Hindlimb muscle (tissue), 1 donor: ENCODE measurements around the gene VSIR. TPM values are rescaled to one million over a fixed set of nuclear protein-coding genes. Genes with fewer than 3 reads are reported as not detected.

Source experiments
- DNase-seq: peaks from one replicate; pipeline ENCODE4 v3.0.0-alpha.2; 2013
- polyA plus RNA-seq: library from polyadenylated mRNA; unstranded; fragments of 120-200 nt; gene quantifications from one replicate; pipeline ENCODE4 v1.2.1, GENCODE V29; 2013; ENCODE audit not compliant: insufficient read length

VSIR gene
- polyA plus RNA-seq, 1 donor: 50.4 TPM

DNA sequence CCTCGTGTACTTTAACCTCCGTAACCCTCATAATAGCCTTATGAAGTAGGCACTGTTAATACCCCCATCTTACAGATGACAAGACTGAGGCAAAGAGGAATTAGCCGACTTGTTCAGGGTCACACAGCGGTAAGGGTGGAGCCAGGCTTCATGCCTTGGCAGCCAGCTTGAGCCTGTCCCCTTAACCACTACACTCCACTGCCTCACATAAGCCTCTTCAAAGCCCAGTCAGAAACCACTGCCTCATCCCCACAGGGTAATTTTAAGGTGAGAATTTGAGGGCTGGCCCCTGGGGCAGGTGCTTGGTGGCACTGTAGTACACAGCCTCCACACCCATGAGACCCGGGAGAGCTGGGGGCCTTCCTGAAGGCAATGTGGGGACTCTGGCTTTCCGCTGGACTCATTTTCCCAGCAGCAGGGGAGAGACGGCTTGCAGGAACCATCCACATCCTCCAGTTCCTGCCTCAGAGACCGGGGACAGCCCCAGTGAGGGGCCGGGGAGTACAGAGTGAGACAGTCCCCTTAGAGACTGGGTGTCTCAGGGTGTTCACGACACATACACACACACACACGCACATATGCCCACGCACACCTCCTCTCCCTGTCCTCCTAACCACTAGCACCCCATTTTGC is 46.1 kb downstream of the VSIR start:
- no peak for DNase-seq

DNA sequence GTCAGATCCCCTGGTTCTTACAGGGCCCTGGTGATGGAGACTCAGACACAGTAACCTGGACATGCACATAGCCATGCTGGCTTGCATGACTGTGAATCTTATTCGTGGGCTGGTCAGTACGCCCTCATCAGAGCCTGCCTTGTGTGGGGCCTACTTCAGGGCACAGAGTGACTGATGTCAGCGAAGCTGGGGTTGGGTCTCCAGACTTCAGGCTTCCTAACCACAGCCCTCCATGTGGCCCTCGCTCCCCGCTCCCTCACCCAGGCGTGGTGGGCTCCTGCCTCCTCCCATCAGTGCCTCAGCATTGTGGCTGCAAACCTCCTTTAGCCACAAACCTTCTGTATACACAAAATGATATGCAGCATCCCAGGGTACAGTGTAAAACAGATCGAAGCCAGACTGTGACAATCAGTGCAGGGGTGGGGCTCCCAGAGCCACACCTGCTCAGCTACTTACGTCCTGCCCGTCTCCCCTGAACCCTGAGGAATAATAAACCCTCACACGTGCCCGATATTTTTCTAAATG is 46.7 kb downstream of the VSIR start:
- no peak for DNase-seq

DNA sequence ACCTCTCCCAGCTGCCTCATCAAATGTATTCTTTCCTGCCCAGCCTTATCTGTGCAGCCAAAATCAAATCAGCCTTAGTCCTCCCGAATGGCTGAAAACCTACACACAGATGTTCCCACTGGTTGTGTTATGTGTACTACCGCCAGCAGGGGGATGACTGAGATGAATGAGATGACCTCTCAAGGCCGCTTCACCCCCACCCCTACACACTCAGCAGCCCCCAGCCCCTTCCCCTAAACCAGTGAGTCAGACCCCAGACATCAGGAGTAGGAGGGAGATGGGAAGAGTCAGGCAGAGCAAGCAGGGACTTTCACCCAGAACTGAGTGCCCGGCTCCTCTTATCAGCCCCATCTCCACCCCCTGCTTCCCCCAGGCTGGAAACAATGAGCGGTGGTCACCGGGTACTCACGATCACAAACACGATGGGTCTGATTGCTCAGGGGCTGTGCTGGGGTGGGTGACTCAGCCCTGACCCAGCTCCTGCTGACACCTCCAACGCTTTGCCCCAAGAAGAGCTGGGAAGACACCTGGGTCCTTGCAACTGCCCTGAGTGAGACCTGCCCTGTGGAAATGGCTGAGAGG is 47.2 kb downstream of the VSIR start:
- DNase-seq: no peak

DNA sequence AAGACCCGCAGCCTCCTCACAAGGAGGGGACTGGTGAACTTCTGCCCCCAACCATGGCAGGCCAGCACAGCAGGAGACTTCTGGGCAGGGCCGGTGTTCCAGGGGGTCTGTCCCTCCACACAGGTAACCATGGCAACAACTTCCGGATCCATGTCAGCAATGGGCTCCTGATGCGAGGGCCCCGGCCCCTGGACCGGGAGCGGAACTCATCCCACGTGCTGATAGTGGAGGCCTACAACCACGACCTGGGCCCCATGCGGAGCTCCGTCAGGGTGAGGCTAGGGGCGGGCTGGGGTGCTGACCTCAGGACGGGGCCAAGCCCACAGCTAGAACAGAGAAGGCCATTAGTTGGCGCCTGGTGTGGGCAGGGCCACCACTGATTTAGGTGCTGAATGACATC is 48.1 kb downstream of the VSIR start:
- no peak for DNase-seq

DNA sequence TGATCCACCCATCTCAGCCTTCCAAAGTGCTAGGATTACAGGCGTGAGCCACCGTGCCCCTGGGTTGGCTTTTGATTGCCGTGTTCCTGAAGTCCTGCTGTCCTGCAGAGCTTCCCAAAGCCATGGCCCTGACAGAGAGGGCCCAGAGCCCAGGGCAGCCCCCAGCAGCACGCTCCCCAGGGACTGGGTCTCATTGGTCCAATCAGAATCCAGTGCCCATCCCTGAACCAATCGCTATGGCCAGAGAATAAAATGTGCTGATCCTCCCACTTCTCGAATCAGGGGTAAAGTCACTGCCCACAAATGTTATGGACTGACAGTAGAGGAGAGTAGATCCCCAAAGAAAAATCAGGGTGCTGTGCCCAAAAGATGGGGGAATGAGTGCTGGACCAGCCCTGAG is 48.8 kb downstream of the VSIR start:
- DNase-seq: no peak

DNA sequence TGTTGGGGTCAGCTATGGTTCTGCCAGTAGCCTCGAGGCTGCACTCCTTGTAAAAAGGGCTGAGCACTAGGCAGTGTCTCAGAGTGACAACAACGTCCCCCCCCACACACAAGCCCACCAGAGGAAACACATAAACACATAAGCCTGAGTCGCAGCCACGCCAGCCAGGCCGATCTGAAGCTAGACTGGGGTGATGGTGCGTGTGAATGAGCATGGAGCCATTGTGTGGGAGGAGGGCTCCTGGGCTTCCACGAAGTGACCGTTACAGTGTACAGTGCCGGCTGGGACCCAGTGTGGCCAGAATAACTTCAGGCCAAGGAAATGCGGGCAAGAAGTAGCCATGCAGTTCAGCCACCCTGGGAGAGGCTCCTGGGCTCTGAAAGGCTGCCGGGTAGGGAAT is 50.0 kb downstream of the VSIR start:
- no peak for DNase-seq

DNA sequence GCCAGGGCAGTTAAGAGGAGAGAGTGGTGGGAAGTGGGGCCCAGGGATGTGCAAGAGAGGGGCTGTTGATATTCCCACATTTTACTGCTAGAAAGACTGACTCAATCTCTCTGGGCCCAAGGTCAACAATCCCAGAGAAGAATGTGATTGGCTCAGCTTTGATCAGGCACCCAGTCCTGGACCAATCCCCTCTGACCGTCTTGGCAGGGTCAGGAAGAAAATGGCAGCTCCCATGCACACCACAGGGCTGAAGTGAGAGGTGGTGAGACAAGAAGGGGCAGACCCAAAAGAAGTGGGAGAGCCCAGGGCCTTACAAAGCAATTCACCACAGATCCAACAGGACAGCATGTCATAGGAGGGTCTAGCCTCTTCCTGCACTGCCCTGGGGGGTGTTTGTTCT is 50.5 kb downstream of the VSIR start:
- DNase-seq: no peak

DNA sequence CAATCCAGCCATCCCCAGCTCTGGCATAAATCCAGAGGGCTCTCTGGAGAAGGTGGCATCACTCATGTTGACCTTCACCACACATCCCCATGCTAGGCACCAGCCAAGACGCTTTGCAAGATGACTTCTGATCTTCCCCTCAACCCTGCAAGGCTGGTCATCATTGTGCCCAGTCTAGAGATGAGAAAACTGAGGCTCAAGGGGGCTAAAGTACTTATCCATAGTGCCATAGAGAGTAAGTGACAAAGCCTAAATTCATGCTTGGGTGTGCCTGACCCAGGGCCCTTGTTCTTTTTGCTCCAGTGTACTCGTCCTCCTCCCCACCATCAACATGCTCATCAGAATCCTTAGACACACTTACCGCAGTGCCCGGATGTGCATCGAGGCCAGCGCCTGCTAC is 52.0 kb downstream of the VSIR start:
- no peak for DNase-seq

DNA sequence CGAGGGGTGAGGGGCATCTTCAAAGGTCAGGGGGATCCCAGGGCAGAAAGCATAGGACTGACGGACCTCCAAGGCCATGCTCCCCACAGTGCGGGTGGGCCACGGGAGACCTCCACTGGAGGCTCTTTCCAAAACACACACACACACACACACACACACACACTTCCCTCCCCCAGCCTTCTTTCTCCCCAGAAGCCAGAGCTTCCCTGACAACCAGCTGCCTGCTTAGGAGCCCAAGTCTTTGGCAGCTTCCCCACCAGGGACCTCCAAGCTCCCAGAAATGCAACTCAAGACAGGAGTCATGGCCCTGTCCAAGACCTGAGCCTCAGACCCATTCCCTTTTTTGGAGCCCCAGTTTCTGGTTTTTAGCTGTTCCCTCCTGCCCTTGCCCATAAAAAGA is 53.0 kb downstream of the VSIR start:
- DNase-seq: no peak

DNA sequence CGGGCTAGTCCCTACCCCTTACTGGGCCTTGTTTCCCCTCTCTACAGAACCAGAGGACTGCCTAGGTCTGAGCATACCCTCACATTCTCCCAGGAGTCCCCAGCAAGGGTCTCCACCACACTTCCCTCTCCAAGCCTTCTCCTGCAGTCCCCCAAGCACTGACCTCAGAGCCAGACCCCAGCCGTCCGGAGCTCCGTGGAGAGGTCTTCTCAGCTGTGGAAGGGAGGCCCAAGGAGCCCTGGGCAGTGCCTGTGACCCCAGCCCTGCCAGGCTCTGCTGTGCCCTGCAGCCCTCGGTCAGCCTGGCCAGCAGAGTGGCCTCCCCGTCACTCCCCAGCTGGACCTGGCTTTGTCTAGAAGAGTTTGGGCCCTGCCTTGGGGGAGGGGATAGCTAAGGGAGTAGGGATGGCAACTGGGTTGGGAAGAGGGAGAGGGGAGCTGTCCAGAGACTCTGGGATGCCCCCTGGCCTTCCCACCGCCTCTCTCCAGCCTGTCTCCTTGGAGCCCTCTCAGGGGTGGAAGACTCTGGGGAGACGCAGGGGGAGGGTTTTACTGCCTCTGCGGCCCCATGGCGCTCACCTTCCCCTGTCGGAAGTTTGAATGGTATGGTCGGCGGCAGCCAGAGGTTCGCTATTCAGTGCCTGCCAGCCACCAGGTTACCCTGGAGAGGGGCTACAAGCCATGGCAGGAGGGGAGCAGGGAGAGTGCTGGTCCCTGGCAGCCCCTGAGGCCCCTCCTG is 53.7 kb downstream of the VSIR start, which contains the start of gene C10orf105:
Gene C10orf105 (minus strand): TSS at position 315 of the 738 bp plus-strand sequence. CDS start 3,441 bp downstream, outside the sequence.
- no peak for DNase-seq

DNA sequence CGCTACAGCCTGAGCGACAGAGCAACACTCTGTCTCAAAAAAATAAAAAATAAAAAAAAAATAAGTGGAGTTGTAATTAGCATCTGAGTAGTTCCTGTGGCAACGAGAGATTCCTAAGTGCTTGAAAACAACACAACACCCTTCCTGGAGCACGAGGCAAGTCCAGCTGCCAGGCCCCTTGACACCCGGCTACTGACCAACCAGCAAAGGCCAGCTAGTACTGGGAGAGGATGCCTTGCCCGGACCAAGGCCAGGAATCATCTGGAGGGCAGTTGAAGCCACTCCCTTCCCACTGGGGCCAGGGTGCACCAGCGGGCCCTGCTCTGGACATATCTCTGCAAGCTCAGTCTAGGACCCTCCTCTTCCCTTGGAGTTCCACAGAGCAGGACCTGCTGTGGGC is 54.3 kb downstream of the VSIR start:
- no peak for DNase-seq

DNA sequence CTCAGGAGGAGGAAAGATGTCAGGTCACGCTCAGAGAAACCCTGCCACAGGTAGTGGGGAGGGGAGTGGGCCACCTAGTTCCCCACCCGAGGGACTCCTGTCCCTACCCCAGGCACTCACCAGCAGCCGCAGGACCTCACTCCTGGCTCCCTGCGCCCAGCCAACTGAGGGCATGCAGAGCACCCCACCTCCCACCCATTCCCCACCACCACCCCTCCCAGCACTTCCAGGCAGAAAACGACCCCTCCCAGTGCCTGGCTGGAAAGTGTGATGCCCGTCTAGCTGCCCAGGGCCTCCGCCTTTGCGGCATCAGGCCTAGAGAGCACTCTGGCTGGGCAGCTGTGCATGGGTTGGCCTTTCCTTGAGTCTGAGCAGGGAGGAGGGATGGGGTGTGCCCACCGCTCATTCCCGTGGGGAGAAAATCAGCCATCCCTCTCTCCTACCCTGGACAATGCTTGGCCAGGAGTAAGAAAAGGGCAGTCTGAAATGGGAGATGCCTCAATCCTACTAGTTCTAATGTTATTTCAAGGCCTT is 55.1 kb downstream of the VSIR start:
- DNase-seq: no peak

DNA sequence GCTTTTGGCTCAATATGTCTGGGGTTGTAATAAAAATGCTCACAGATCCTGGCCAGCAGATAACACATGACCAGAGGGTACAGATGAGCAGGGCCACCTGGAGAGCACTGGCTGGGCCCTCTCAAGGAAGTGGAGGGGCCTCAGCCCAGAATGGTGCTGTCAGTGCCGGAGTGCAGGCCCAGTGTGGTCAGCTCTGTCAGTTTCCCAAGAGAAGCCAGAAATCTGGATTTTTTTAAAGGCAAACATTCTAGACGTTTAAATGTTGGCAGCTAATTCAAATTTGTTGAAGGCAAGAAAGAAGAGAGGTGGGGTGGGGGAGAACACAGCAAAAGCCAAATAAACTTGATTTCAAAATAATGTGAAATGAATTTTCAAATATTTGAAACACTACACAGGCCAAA is 55.8 kb downstream of the VSIR start:
- DNase-seq: no peak

DNA sequence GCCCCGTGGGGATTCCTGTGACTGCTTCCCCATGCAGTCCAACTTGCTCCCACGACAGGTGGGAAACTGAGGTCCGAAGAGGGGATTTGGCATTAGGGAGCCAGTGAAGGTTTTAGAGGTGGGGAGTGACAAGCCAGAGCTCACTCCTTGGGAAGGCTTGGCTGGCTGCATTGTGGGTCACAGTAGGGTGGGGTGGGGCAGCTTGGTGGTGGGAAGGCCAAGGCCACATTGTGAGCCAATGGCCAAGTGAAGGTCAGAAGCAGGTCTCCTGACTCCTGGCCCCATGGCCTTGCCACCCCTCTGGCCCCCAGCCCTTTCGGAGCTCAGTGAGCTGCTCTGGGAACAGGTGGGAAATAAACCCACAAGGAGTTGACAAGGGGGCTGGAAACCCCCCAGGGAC is 56.3 kb downstream of the VSIR start:
- no peak for DNase-seq

DNA sequence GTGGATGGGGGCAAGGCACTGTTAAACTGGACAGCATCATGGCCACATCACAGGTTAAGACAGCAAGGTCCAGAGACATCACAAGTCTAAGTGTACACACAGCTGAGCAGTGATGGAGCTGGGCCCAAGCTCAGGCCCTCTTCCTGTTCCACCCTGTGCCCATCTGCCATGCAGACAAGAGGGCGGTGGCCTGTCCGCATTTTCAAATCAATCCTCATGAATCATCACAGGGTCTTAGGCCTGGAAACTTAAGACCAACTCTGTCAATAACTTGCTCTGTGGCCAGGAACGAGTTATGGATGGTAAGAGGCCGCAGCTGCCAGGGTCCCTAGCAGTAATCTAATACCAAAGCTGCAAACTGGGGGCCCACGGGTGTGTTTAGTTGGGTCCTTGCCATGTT is 56.9 kb downstream of the VSIR start:
- DNase-seq: no peak

DNA sequence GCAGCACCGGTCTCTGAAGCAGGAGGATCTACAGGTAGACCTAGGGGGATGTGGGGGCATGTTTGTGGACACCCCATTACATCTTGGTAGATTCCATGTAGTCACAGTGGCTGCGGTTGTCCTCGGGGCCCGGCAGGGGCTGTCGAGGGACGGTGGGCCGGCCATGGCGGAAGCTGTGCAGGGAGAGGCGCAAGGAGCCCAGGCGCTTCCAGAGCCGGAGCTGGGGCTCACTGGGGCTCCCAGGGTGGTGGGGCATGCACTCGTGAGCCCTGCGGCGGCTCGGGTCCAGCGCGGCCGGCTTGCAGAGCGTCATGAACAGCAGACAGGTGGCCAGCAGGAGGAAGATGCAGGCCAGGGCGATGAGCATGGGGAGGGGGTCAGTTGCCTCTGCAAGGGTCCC is 57.5 kb downstream of the VSIR start:
- DNase-seq: no peak

DNA sequence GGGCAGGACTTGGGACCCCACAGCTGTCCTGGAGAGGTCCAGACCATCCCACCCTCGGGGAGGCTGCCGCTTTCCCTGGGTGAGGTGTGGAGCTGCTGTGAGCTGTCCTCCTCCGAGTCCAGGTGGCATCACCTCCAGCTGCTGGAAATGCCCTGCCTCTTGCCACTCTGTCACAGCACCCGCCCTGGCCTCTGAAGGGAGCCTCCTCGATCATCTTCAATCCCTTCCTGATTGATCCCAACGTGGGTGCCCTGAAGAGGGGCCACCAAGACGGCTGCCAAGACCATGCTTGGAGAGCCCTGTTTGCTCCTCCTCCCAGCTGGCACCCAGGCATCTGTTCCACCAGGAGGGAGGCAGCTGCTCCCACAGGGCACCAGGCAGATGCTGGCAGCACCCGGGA is 58.3 kb downstream of the VSIR start:
- DNase-seq: no peak

DNA sequence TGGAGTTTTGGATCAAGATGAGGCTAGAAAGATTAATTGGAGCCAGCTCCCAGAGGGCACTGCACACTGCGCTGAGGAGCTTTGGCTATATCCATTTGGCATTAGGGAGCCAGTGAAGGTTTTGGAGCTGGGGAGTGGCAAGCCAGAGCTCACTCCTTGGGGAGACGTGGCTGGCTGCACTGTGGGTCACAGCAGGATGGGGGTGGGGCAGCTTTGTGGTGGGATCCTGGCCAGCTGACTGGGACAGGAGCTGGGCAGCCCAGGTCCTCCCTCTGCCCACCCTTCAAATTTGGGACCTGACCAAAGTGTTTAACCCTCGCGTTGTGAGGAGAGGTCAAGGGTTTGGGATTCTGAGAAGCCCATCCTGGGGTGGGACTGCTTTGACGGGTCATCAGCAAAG is 58.7 kb downstream of the VSIR start:
- no peak for DNase-seq

DNA sequence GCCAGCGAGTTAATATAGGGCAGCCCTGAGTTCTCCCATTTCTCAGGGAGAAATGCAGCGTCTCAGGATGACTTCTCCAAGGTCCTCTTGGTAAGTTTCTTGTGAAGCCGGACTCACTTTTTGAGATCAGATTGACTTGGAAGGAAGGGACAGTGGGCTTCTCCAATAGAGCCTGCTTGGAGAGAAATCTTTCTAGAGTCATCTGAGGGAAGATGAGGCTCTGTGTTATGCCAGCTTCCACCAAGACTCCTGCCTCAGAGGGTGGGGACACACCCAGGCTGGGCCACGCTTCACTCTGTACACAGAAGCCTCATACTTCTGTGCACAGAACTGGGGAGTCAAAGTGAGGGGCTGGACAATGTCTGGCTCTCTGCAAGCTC is 59.3 kb downstream of the VSIR start:
- no peak for DNase-seq

DNA sequence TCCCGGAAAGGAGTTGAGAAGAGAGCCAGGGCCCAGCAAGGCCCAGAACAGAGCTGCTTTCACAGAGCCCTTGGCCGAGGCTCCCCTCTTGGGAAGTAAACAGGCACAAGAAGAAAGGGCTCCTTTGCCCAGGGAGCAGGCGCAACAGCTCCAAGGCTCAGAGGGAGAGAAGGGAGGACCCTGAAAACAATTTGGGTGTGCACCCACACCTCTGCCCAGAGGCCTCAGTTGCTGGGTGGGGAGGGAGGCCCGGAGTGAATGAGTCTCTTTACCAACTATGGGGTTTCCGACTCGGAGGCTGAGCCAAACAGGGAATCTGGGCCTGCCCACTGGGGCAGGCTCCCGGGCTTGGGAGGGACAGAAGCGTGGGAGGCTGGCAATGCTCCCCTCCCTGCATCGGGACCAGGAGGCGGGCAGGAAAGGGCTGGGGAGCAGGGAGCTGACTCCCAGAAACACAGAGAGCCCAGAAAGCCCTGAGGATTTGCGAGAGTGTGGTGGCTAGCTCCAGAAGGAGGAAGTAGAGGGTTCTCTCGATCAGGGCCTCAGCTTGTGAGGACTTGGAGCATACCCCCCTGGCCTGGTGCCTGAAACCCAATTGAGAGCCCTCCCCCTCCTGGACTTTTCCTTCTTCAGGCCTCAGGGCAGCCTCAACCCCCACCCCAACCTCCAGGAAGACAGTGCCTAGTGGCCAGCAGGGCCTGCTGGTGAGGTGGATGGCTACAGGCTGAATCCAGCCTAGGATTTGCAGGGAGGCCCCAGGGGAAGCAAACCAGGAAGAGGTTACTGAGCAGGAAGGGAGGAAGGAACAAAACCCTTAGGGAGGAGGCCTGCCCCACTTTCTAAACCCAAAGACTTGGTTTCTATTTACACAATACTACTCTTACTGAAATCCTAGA is 59.9 kb downstream of the VSIR start:
- peak; percentile 81 for DNase-seq

DNA sequence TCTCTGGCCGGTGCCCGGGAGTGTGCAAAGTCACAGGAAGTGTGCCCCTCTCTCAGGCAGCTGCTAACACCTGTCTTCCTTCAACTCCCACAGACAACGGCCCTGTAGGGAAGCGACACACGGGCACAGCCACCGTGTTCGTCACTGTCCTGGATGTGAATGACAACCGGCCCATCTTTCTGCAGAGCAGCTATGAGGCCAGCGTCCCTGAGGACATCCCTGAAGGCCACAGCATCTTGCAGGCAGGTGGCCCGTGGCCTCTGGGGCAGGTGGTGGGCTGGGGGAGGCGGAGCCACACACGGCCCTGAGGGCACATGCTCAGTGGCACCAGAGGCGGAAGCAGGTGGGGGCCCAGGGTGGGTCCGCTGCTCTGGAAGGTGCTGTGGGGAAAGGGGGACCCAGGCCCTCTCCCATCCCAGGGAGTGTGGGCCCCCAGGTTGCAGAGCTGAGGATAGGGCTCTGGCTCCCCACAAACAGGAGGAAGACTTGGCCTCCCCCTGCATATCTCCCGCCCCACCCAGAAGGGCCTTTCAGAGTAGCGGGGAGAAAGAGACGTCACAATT is 60.7 kb downstream of the VSIR start:
- no peak for DNase-seq

DNA sequence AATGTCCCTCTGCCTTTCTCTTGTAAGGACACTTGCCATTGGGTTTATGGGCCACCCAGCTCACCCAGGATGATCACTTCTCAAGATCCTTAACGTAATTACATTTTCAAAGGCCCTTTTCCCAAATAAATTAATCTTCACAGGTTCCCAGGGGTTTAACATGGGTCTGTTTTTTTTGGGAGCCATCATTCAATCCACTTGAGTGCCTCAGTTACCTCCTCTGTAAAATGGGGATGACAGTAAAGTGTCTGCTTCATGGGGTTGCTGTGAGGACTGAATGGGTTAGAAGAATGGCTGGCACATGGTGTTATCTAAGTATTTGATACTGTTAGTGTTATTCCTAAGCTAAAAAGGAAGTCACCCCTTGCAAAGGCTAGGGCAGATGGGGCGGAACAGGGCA is 61.1 kb downstream of the VSIR start:
- DNase-seq: no peak
